GM15510 (cell line): ENCODE measurements around the gene TBC1D10B.
A peak's percentile ranks its signal among the peaks of the same experiment; 100 is the strongest.

ENCODE experiments used
- POLR2A ChIP-seq: IDR thresholded peaks from 3 replicates; pipeline ENCODE4 v1.6.1; 2011; ENCODE audit warnings: borderline replicate concordance; ENCODE audit not compliant: insufficient read length; ENCODE audit errors: extremely low read depth

The TBC1D10B gene

DNA sequence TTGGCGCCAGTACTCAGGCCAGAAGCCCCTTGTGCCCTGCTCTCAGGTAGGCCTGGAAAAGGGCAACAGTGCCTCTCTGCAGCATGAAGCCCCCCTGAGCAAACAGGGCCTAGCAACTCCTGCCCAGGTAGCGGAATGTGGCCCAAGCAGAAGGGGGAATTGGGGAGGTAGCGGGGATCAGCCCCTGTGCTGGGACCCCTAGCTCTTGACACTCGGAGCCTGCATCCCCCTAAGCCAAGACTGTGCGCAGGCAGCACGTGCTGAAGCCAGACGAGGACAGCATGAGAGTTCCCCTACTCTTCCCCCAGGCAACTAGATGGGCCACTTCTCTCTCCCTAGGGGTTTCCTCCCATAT lies 14.4 kb downstream of the TBC1D10B start:
- no peak for TF ChIP-seq POLR2A

- peak; percentile 62 for TF ChIP-seq POLR2A
These were observed 14.9 kb downstream of the TBC1D10B start, which contains the start of gene CD2BP2 for GRCh38 chr16:30355144-30355953. Gene CD2BP2 (minus strand): TSS chr16:30355308. CDS start chr16:30354681, 627 bp downstream.

- TF ChIP-seq POLR2A = no peak
These were observed 15.7 kb downstream of the TBC1D10B start for GRCh38 chr16:30354423-30355143.

GRCh38 chr16:30353438-30354129 lies 16.7 kb downstream of the TBC1D10B start:
- TF ChIP-seq POLR2A = no peak

GRCh38 chr16:30352488-30353401 lies 17.5 kb downstream of the TBC1D10B start:
- TF ChIP-seq POLR2A = no peak

DNA sequence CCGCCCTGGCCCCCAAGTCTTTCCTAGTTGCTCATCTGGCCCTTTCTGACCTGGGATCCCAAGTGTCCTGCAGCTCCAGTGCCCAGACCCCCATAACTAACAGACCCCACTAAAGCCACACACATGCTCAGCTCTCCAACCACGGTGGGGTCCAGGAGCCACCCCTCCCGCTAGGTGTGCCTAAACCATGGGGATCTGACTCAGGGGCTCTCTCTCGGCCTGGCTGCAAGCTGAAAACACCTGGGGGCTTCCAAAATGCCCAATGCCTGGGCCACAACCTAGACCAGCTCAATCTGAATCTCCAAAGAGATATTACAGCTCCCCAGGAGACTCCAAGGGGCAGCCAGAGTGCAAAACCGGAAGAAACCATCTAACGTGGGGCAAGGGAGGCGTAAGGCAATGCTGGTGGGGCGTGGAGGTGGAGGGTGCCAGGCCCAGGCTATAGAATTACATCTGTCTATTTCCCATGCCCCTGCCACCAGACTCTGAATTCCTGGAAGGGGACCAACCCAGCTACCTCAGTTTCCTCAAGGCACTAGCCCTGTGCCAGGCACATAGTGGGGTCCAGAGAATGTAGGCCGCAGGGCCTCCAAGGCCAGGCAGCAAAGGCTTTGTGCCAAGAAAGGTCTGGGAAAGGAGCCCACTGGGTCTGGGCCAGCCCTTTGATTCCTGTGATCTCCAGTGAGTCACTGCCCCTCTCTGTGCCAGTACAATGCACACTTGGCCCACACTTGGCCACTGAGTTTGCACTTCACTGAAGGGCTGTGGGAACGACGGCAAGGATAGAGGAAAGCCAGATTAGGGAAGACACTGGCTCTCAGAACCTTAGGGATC lies 18.5 kb downstream of the TBC1D10B start:
- no peak for TF ChIP-seq POLR2A

DNA sequence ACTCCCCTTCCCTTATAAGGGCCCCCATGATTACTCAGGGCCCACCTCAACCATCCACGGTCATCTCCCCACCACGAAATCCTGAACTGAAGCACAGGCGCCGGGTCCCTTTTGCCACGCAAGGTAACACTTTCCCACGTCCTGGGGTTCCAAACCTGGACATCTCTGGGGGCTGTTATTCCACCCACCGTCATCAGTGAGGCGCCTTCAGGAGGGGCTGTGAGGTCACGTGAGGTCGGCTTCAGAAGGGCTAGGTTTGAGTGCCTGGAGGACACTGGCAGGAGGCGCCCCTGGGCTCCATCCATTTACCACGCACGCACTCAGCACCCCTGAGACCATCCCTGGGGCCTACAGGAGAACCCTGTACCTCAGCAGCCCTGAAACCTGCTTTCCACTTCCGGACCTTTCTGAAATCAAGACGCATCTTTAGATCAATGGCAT lies 19.3 kb downstream of the TBC1D10B start:
- no peak for TF ChIP-seq POLR2A

DNA sequence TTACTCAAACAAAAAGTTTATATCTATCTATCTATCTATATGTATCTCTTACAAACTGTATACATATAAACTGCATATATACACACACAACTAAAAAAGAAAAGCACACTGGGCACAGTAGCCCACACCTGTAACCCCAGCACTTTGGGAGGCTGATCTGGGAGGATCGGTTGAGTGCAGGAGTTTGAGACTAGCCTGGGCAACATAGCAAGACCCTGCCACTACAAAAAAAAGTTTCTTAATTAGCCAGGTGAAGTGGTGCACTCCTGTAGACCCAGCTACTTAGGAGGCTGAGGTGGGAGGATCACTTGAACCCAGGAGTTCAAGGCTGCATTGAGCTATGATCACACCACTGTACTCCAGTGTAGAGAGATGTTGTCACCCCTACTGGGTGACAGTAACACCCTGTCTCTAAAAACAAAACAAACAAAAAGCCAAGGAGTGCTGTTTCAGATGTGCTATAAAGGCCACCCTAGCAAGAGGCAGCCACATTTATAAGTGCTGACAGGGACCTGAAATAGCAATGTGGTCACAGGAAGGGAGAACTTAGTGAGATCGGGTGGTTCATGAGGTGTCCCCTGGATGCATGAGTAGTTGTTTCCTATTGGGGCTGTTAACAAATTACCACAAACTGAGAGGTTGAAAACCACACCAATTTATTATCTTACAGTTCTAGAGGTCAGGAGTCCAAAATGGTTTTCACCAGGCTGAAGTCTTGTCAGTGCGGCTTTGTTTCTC lies 20.0 kb downstream of the TBC1D10B start:
- TF ChIP-seq POLR2A = no peak

- TF ChIP-seq POLR2A = no peak
These were observed 20.6 kb downstream of the TBC1D10B start for GRCh38 chr16:30349675-30350074.

DNA sequence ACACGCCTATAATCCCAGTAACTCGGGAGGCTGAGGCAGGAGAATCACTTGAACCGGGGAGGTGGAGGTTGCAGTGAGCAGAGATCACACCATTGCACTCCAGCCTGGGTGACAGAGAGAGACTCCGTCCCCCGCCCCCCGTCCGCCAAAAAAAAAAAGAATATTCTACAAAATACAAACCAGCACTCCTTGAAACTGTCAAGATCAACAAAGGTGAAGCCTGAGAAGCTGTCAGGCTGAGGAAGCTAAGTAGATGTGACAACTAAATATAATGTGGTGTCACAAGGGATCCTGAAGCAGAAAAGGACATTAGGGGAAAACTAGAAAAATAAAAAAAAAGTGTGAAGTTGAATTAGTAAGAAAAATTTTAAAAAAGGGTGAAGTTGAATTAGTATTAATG lies 21.4 kb downstream of the TBC1D10B start:
- TF ChIP-seq POLR2A = no peak

- no peak for TF ChIP-seq POLR2A
These were observed 22.2 kb downstream of the TBC1D10B start for GRCh38 chr16:30348113-30348512.

- no peak for TF ChIP-seq POLR2A
These were observed 24.0 kb downstream of the TBC1D10B start for GRCh38 chr16:30346286-30346685.
